PFSK-1 (cell line): ENCODE results near the gene CAMSAP3.

Experiments
- FOXP2 ChIP-seq: optimal IDR thresholded peaks from 2 replicates; pipeline ENCODE3; 2011; ENCODE audit warnings: borderline replicate concordance, control low read depth, inconsistent platforms; ENCODE audit not compliant: insufficient read depth; ENCODE audit errors: extremely low read length, extremely low read depth
- POLR2AphosphoS5 ChIP-seq: IDR thresholded peaks from 2 replicates; pipeline ENCODE4 v1.6.1; 2012; ENCODE audit warnings: low read depth, mild to moderate bottlenecking, control low read depth, low read length, moderate library complexity
- REST ChIP-seq, 2 experiments: IDR thresholded peaks; 2 replicates each; pipeline versions ENCODE4 v1.6.1 to v1.8.0; 2011 to 2012; ENCODE audit warnings: low read depth in 2 of 2, low read length in 2 of 2, control low read depth in 1 of 2, inconsistent platforms in 1 of 2, mild to moderate bottlenecking in 1 of 2, moderate library complexity in 1 of 2; ENCODE audit not compliant: insufficient read depth in 1 of 2
- SIN3A ChIP-seq: IDR thresholded peaks from 2 replicates; pipeline ENCODE4 v1.6.1; 2012; ENCODE audit warnings: mild to moderate bottlenecking, low read length, moderate library complexity, borderline replicate concordance; ENCODE audit not compliant: insufficient read depth
- TAF1 ChIP-seq: IDR thresholded peaks from 2 replicates; pipeline ENCODE4 v1.6.1; 2012; ENCODE audit warnings: low read length, control low read depth, borderline replicate concordance; ENCODE audit not compliant: insufficient read depth

Gene CAMSAP3

GRCh38 chr19:7639863-7640348, 44.2 kb downstream of the CAMSAP3 start:
- no peak for TF ChIP-seq SIN3A
- no peak for TF ChIP-seq TAF1
- no peak for TF ChIP-seq POLR2AphosphoS5
- no peak for TF ChIP-seq FOXP2
- no peak for TF ChIP-seq REST (IDR thresholded peaks at IDR 0.05; ENCODE audit: insufficient read depth in 1 of 2, low read depth in 2 of 2, low read length in 2 of 2)

GRCh38 chr19:7640803-7641202, 45.1 kb downstream of the CAMSAP3 start:
- TF ChIP-seq SIN3A (no peak), FOXP2 (no peak)

GRCh38 chr19:7641290-7642276, 45.9 kb downstream of the CAMSAP3 start:
- TF ChIP-seq REST (IDR thresholded peaks at IDR 0.05; ENCODE audit: insufficient read depth in 1 of 2, low read depth in 2 of 2, low read length in 2 of 2) (no peak), TAF1 (no peak), FOXP2 (no peak), SIN3A (no peak), POLR2AphosphoS5 (no peak)

- no peak for TF ChIP-seq SIN3A
- no peak for TF ChIP-seq POLR2AphosphoS5
- no peak for TF ChIP-seq TAF1
- TF ChIP-seq FOXP2 = no peak
- TF ChIP-seq REST (IDR thresholded peaks at IDR 0.05; ENCODE audit: insufficient read depth in 1 of 2, low read depth in 2 of 2, low read length in 2 of 2) = no peak
Observed at GRCh38 chr19:7642295-7643030, 46.8 kb downstream of the CAMSAP3 start.

GRCh38 chr19:7643031-7643415, 47.4 kb downstream of the CAMSAP3 start:
- TF ChIP-seq SIN3A (no peak), TAF1 (no peak), FOXP2 (no peak), POLR2AphosphoS5 (no peak), REST (IDR thresholded peaks at IDR 0.05; ENCODE audit: insufficient read depth in 1 of 2, low read depth in 2 of 2, low read length in 2 of 2) (no peak)
